Thoracic aorta (tissue), 2 donors: ENCODE measurements around the gene C1QL1. TPM values are rescaled to one million over a fixed set of nuclear protein-coding genes. Genes with fewer than 3 reads are reported as not detected.

ENCODE experiments used
- ATAC-seq: fragments of 150-250 bp; one replicate; pipeline ENCODE4 v1.8.0; 2017; ENCODE audit warnings: low read depth; ENCODE audit not compliant: insufficient number of reproducible peaks, low FRiP score
- DNase-seq: peaks from one replicate; pipeline ENCODE4 v3.0.0-alpha.2; 2020; ENCODE audit warnings: low spot score
- H3K27ac ChIP-seq, 2 donors: fragments of 200-600 bp; sonication (generic); 1 replicate in 1 of 2; 2 replicates in 1 of 2; pipeline ENCODE4 v1.5.1; 2016; ENCODE audit warnings: mild to moderate bottlenecking in 2 of 2, moderate library complexity in 2 of 2
- H3K27me3 ChIP-seq: fragments of 200-600 bp; sonication (generic); replicated peaks from 2 replicates; pipeline ENCODE4 v1.6.0; 2016; ENCODE audit warnings: mild to moderate bottlenecking; ENCODE audit not compliant: insufficient read depth
- H3K36me3 ChIP-seq: fragments of 200-600 bp; sonication (generic); one replicate; pipeline ENCODE4 v1.5.1; 2016
- H3K4me1 ChIP-seq, 2 donors: fragments of 200-600 bp; sonication (generic); 1 replicate in 1 of 2; 2 replicates in 1 of 2; pipeline versions ENCODE4 v1.5.1 to v1.6.0; 2016; ENCODE audit warnings: low read depth in 2 of 2, mild to moderate bottlenecking in 1 of 2; ENCODE audit not compliant: control insufficient read depth in 1 of 2
- H3K4me3 ChIP-seq: fragments of 200-600 bp; sonication (generic); 2 replicates; pipeline ENCODE4 v1.5.1; 2016; ENCODE audit warnings: mild to moderate bottlenecking
- H3K9me3 ChIP-seq: fragments of 200-600 bp; sonication (generic); 2 replicates; pipeline ENCODE4 v1.5.1; 2016
- total RNA-seq, 2 donors: library from RNA; depleted of rRNA; stranded (reverse); fragments of >200 nt; gene quantifications; one replicate each; pipeline versions ENCODE4 v1.1.0 to v1.2.3, GENCODE V29; 2016
- TF ChIP-seq, protein P1 (sequence below): fragments of 200-600 bp; sonication (generic); IDR thresholded peaks from one replicate; pipeline ENCODE4 v1.5.1; 2019; ENCODE audit warnings: antibody characterized with exemption

The C1QL1 gene
- total RNA-seq = under 1 TPM in 1 of 2 donors, not detected in 1; 0.68 TPM

DNA sequence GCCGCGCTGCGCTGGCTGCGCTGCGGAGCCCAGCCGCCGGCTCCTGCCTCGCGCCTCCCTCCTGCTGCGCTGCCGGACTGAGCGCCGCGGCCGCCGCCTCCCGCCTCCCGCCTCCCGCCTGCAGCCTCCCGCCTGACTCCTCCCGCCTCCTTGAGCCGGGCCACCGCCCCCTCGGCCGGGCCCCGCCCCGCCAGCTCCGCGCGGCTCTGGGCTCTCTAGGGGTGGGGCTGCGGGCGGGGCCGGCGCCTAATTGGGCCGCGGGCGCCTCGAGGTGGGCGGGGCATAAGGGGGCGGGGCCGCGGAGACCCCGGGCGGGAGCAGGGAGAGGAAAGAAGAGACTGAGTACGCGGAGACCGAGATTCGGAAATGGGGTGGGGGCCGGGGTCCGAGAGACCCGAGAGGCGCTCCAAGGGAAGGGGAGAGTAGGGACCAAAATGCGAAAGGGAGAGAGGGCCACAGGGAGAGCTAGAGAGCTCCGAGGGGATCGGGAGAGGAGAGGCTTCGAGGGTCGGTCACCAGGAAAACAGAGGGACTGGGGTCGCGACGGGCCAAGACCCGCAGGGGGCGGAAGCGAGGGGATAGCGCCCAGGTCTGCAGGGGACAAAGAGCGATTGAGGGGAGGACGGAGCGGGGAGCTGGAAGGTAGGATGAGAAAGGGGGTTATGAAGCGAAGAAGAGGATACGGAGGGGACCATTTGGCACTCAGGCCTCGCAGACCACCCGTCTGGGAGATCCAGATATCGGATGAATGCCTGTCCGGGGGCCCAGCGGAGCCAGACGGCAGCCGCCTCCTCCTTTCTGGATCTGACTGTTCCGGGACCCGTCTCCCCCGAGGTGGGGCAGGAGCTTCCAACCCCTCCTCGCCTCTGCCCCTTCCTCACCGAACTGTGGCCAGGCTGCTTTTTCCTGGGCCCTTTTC is at the start of gene C1QL1:
C1QL1 (minus strand) TSS at position 79 of the 919 bp plus-strand sequence. CDS start 255 bp downstream, outside the sequence.
- H3K4me1 ChIP-seq = peaks cover 14 to 34% of the 10 kb centered on the region in 2 donors
- H3K9me3 ChIP-seq = no peaks in the 10 kb centered on the region
- peak; percentile 64 for ATAC-seq
- DNase-seq = peak; percentile 49
- peak within 1 kb of the TSS; percentile 71 for H3K4me3 ChIP-seq
- H3K27ac ChIP-seq = peak within 1 kb of the TSS in 1 of 2 donors; percentile 22
- TF ChIP-seq, protein P1, sequence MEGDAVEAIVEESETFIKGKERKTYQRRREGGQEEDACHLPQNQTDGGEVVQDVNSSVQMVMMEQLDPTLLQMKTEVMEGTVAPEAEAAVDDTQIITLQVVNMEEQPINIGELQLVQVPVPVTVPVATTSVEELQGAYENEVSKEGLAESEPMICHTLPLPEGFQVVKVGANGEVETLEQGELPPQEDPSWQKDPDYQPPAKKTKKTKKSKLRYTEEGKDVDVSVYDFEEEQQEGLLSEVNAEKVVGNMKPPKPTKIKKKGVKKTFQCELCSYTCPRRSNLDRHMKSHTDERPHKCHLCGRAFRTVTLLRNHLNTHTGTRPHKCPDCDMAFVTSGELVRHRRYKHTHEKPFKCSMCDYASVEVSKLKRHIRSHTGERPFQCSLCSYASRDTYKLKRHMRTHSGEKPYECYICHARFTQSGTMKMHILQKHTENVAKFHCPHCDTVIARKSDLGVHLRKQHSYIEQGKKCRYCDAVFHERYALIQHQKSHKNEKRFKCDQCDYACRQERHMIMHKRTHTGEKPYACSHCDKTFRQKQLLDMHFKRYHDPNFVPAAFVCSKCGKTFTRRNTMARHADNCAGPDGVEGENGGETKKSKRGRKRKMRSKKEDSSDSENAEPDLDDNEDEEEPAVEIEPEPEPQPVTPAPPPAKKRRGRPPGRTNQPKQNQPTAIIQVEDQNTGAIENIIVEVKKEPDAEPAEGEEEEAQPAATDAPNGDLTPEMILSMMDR = no peak
- no peaks in the 10 kb centered on the region for H3K36me3 ChIP-seq
- peaks cover 18% of the 10 kb centered on the region for H3K27me3 ChIP-seq

DNA sequence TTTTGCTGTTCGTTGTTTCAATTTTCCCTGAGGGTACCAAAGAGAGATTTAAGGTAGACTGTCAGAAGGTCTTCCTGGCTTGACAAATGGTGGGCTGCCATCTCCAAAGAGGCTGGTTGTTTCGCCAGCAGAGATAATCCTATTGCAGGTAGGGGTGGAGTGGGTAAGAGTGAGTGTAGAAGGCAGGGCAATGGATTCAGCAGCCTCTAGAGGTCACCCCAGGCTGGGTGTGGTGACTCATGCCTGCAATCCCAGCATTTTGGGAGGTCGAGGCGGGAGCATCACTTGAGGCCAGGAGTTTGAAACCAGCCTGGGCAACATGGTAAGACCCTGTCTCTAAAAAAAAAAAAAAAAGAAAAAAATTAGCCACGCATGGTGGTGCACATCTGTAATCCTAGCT is 48.7 kb upstream of the C1QL1 start:
- DNase-seq (no peak), ATAC-seq (no peak)
- H3K9me3 ChIP-seq = no peaks in the 10 kb centered on the region
- peaks cover 20 to 41% of the 10 kb centered on the region in 2 donors for H3K4me1 ChIP-seq
- no peak overlapping the region for H3K4me3 ChIP-seq
- H3K27me3 ChIP-seq = no peaks in the 10 kb centered on the region
- TF ChIP-seq, protein P1 = no peak
- no peaks in the 10 kb centered on the region for H3K36me3 ChIP-seq
- no peak overlapping the region for H3K27ac ChIP-seq

DNA sequence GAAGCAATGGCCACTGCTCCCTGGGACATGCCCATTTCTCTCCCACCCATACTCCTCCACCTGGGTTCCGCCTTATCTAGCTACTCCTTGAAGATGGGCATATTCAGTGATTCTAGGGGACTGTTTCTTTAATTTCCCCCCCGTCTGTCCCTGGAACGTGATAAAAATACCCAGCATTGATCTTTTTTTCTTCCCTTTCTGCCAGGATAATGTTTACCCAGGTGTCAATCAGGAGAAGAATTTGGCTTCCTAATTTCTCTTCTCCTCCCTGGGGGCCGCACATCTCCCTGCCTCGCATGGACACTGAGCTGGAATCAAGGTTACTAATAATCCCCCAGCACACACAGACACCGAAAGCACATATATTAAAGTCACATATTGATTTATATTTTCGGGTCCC is 48.1 kb upstream of the C1QL1 start:
- Histone ChIP-seq H3K27ac (no peak overlapping the region), H3K36me3 (no peaks in the 10 kb centered on the region), H3K4me1 (peaks cover 16 to 35% of the 10 kb centered on the region in 2 donors), H3K9me3 (no peaks in the 10 kb centered on the region), H3K4me3 (no peak overlapping the region), H3K27me3 (no peaks in the 10 kb centered on the region)
- no peak for ATAC-seq
- TF ChIP-seq, protein P1 = no peak
- DNase-seq = no peak

DNA sequence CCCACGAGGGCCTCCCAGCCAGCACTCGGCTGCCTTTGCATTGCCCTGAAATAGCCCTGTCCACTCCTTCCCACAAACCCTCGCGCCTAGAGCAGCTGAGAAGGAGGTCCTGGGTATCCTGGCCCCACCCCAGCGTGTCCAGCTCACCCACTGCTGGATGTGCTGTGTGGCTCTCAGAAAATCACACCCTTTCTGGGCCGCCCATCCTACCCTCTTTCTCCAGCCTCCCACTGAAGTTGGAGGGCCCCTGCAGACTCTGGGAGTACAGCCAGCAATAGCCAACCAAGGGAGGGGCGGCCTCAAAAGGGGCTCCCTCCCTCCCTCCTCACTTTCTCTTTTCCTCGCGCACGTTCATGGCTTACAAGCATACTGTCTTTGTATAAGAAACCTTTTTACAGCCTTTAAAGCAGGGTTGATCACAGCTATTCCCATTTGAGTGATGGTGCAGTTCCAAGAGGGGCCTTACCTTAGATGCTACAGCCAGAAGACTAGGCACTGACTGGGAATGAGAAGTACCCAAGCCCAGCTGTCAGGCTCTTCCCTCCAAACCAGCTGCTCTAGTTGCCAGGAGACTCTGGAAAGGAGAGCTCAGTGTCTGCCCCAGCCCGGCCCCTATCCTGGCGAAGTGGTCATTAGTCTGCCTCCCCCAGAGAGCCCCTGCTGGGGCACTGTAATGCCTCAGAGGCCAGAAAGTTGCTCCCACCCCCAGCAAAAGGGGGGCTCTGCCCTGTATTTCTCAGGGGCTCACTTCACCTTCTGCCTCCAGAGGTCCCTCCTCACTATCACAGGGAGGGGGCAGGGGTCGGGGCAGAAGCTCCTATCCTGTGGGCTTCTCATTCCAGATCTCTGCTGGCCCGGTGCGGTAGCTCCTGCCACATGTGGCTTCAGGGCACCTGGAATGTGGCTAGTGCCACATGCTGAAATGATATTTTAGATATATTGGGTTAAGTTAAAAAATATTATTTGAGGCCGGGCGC is 45.2 kb upstream of the C1QL1 start:
- H3K27ac ChIP-seq = no peak overlapping the region
- TF ChIP-seq, protein P1 = no peak
- DNase-seq = no peak

More for the DNA sequence above, 45.2 kb upstream of the C1QL1 start:
- no peak for ATAC-seq
- Histone ChIP-seq H3K36me3 (no peaks in the 10 kb centered on the region), H3K4me3 (no peak overlapping the region), H3K4me1 (peaks cover 7 to 14% of the 10 kb centered on the region in 2 donors), H3K27me3 (no peaks in the 10 kb centered on the region), H3K9me3 (no peaks in the 10 kb centered on the region)
